HepG2 (cell line): ENCODE measurements around the gene SAE1. TPM values are rescaled to one million over a fixed set of nuclear protein-coding genes. Genes with fewer than 3 reads are reported as not detected.

Experiments used
- ADNP ChIP-seq: sonication (generic); formaldehyde crosslinking; IDR thresholded peaks from 2 replicates; pipeline ENCODE4 v1.4.0; 2020; ENCODE audit warnings: missing genetic modification reagents
- FOSL1 ChIP-seq: sonication (generic); formaldehyde crosslinking; IDR thresholded peaks from 2 replicates; pipeline ENCODE4 v1.9.0; 2021; ENCODE audit warnings: missing genetic modification reagents, borderline replicate concordance
- GABPA ChIP-seq, 2 experiments: IDR thresholded peaks; 2 replicates each; pipeline ENCODE4 v1.6.1; 2011 to 2016; ENCODE audit warnings: low read depth in 2 of 2, low read length in 1 of 2, missing biosample characterization in 1 of 2, missing genetic modification characterization in 1 of 2
- HMGXB4 ChIP-seq, 2 experiments: sonication (generic) in 1 of 2; formaldehyde crosslinking in 1 of 2; IDR thresholded peaks; 2 replicates each; pipeline versions ENCODE4 v1.4.0 to v1.6.1; 2018 to 2020; ENCODE audit warnings: missing genetic modification reagents in 2 of 2, borderline replicate concordance in 1 of 2, low read depth in 1 of 2, mild to moderate bottlenecking in 1 of 2, missing biosample characterization in 1 of 2
- HOXA5 ChIP-seq: sonication (generic); formaldehyde crosslinking; IDR thresholded peaks from 2 replicates; pipeline ENCODE4 v1.4.0; 2020; ENCODE audit warnings: missing genetic modification reagents
- IRF9 ChIP-seq: sonication (generic); formaldehyde crosslinking; IDR thresholded peaks from 2 replicates; pipeline ENCODE4 v1.8.0; 2022; ENCODE audit warnings: missing genetic modification reagents, mild to moderate bottlenecking, borderline replicate concordance
- RAD21 ChIP-seq: fragments of 450-650 bp; formaldehyde crosslinking; IDR thresholded peaks from 2 replicates; pipeline ENCODE4 v1.5.0; 2020; ENCODE audit warnings: mild to moderate bottlenecking
- STAG1 ChIP-seq: sonication (generic); formaldehyde crosslinking; IDR thresholded peaks from 2 replicates; pipeline ENCODE4 v1.4.0; 2020; ENCODE audit warnings: missing genetic modification reagents
- STAT5B ChIP-seq: sonication (generic); formaldehyde crosslinking; IDR thresholded peaks from 2 replicates; pipeline ENCODE4 v1.4.0; 2020; ENCODE audit warnings: missing genetic modification reagents
- ZMYM3 ChIP-seq: sonication (generic); formaldehyde crosslinking; IDR thresholded peaks from 2 replicates; pipeline ENCODE4 v1.5.1; 2020; ENCODE audit warnings: mild to moderate bottlenecking, missing genetic modification reagents
- ZNF264 ChIP-seq: sonication (generic); formaldehyde crosslinking; IDR thresholded peaks from 2 replicates; pipeline ENCODE4 v1.4.0; 2020; ENCODE audit warnings: missing genetic modification reagents
- ZNF3 ChIP-seq: IDR thresholded peaks from 2 replicates; pipeline ENCODE4 v1.7.0; 2017; ENCODE audit warnings: inconsistent platforms
- ZNF460 ChIP-seq: sonication (generic); formaldehyde crosslinking; IDR thresholded peaks from 2 replicates; pipeline ENCODE4 v1.5.1; 2020; ENCODE audit warnings: missing genetic modification reagents, mild to moderate bottlenecking, borderline replicate concordance
- ZNF598 ChIP-seq: sonication (generic); formaldehyde crosslinking; IDR thresholded peaks from 2 replicates; pipeline ENCODE4 v1.5.1; 2020; ENCODE audit warnings: mild to moderate bottlenecking, missing genetic modification reagents, borderline replicate concordance
- ZNF629 ChIP-seq: sonication (generic); formaldehyde crosslinking; conservative IDR thresholded peaks from 2 replicates; pipeline ENCODE4 v1.5.0; 2020; ENCODE audit warnings: missing genetic modification reagents
- ZNF788 ChIP-seq: sonication (generic); formaldehyde crosslinking; IDR thresholded peaks from 2 replicates; pipeline ENCODE4 v1.5.0; 2020; ENCODE audit warnings: mild to moderate bottlenecking, missing genetic modification reagents, borderline replicate concordance
- ZNF850 ChIP-seq: sonication (generic); formaldehyde crosslinking; conservative IDR thresholded peaks from 2 replicates; pipeline ENCODE4 v1.9.0; 2021; ENCODE audit warnings: mild to moderate bottlenecking, missing genetic modification reagents
- ZSCAN21 ChIP-seq: sonication (generic); formaldehyde crosslinking; IDR thresholded peaks from 2 replicates; pipeline ENCODE4 v1.8.0; 2022; ENCODE audit warnings: mild to moderate bottlenecking, missing genetic modification reagents, moderate library complexity, borderline replicate concordance
- polyA plus RNA-seq, 8 experiments: library from polyadenylated mRNA; depleted of rRNA in 3 of 8; stranded (reverse) in 7 of 8; unstranded in 1 of 8; fragments of >200 nt; fragmentation: Illumina TruSeq in 4 of 8; extraction: Trizol in 4 of 8; gene quantifications; 2 replicates each; pipeline versions ENCODE4 v1.2.1 to v1.2.3, GENCODE V29; 2011 to 2016; ENCODE audit warnings: low read depth in 4 of 8, missing spikeins in 1 of 8, mixed read lengths in 1 of 8; ENCODE audit not compliant: insufficient read depth in 1 of 8
- total RNA-seq, 5 experiments: library from RNA; depleted of rRNA; stranded (reverse); fragments of >200 nt; fragmentation: Illumina TruSeq; extraction: Trizol; gene quantifications; 2 replicates each; pipeline ENCODE4 v1.2.3, GENCODE V29; 2016; ENCODE audit warnings: low read depth in 1 of 5
- TF ChIP-seq, protein P1 (sequence below): sonication (generic); formaldehyde crosslinking; IDR thresholded peaks from 2 replicates; pipeline ENCODE4 v1.5.0; 2020; ENCODE audit warnings: mild to moderate bottlenecking, missing genetic modification reagents, moderate library complexity
- TF ChIP-seq, protein P2 (sequence below): sonication (generic); formaldehyde crosslinking; IDR thresholded peaks from 2 replicates; pipeline ENCODE4 v1.5.0; 2020; ENCODE audit warnings: mild to moderate bottlenecking, missing genetic modification reagents
- TF ChIP-seq, protein P3 (sequence below): sonication (generic); formaldehyde crosslinking; IDR thresholded peaks from 2 replicates; pipeline ENCODE4 v1.5.0; 2020; ENCODE audit warnings: mild to moderate bottlenecking, missing genetic modification reagents

The SAE1 gene
- total and polyA plus RNA-seq, 2 of the 13 experiments (the other 11 are each of a cell fraction or from before 2014, with no cell fraction given), result 87.6 to 197 TPM

DNA sequence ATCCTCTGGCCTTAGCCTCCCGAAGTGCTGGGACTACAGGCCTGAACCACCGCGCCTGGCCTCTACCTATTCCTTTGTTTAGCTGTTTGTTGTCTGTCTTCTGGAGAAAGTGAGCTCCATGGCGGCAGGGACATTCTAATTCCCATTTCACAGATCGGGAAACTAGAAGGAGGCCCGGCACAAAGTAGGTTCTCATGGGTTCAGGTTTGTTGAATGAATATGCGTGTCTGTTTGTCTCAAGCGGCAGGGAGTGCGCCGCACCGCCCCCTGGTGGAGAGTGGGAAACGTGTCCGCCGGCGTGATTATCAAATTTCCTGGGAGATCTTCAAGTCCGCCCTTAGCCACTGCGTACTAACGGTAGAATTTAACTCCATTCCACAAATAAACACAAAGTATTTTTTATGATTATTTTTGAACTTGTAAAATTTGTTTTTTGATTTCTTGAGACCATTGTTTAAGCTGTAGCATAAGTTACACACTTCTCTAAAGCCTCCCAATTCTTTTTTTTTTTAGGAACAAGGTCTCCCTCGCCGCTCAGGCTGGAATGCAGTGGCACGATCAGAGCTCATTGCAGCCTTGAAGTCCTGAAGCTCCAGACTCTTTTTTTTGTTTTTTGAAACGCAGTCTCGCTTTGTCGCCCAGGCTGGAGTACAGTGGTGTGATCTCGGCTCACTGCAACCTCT, 116.8 kb downstream of the SAE1 start (continued):
- TF ChIP-seq IRF9 (CRISPR knock-in tag) (0 out of 2 replicates have a peak, but pooled peaks have one; percentile 22), ZNF3 (CRISPR knock-in tag) (peak; percentile 100), ZNF598 (CRISPR knock-in tag) (0 out of 2 replicates have a peak, but pooled peaks have one; percentile 23), ZNF264 (no peak), RAD21 (peak; percentile 55), STAG1 (peak; percentile 62), ZMYM3 (CRISPR knock-in tag) (peak; percentile 99), ZNF629 (CRISPR knock-in tag) (0 out of 2 replicates have a peak, but pooled peaks have one; percentile 27), HOXA5 (peak; percentile 33; the same call in 1 of the 2 replicates), GABPA (IDR thresholded peaks at IDR 0.05; ENCODE audit: low read depth, low read length) (no peak), GABPA (CRISPR knock-in tag; IDR thresholded peaks at IDR 0.05; ENCODE audit: low read depth) (0 out of 2 replicates have a peak, but pooled peaks have one; percentile 15), STAT5B (CRISPR knock-in tag) (no peak), HMGXB4 (CRISPR knock-in tag; IDR thresholded peaks at IDR 0.05; ENCODE audit: borderline replicate concordance in 1 of 2, low read depth in 1 of 2) (peak; percentile 55 to 70), ZNF850 (CRISPR knock-in tag) (no peak), ZNF460 (CRISPR knock-in tag) (0 out of 2 replicates have a peak, but pooled peaks have one; percentile 14), FOSL1 (no peak), ADNP (CRISPR knock-in tag) (peak; percentile 82), ZSCAN21 (CRISPR knock-in tag) (no peak), ZNF788 (CRISPR knock-in tag) (peak; percentile 23; the same call in 1 of the 2 replicates)
- TF ChIP-seq, protein P1, sequence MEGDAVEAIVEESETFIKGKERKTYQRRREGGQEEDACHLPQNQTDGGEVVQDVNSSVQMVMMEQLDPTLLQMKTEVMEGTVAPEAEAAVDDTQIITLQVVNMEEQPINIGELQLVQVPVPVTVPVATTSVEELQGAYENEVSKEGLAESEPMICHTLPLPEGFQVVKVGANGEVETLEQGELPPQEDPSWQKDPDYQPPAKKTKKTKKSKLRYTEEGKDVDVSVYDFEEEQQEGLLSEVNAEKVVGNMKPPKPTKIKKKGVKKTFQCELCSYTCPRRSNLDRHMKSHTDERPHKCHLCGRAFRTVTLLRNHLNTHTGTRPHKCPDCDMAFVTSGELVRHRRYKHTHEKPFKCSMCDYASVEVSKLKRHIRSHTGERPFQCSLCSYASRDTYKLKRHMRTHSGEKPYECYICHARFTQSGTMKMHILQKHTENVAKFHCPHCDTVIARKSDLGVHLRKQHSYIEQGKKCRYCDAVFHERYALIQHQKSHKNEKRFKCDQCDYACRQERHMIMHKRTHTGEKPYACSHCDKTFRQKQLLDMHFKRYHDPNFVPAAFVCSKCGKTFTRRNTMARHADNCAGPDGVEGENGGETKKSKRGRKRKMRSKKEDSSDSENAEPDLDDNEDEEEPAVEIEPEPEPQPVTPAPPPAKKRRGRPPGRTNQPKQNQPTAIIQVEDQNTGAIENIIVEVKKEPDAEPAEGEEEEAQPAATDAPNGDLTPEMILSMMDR (CRISPR knock-in tag), result peak; percentile 79
- TF ChIP-seq, protein P2, sequence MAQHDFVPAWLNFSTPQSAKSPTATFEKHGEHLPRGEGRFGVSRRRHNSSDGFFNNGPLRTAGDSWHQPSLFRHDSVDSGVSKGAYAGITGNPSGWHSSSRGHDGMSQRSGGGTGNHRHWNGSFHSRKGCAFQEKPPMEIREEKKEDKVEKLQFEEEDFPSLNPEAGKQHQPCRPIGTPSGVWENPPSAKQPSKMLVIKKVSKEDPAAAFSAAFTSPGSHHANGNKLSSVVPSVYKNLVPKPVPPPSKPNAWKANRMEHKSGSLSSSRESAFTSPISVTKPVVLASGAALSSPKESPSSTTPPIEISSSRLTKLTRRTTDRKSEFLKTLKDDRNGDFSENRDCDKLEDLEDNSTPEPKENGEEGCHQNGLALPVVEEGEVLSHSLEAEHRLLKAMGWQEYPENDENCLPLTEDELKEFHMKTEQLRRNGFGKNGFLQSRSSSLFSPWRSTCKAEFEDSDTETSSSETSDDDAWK (CRISPR knock-in tag), result no peak
- TF ChIP-seq, protein P3, sequence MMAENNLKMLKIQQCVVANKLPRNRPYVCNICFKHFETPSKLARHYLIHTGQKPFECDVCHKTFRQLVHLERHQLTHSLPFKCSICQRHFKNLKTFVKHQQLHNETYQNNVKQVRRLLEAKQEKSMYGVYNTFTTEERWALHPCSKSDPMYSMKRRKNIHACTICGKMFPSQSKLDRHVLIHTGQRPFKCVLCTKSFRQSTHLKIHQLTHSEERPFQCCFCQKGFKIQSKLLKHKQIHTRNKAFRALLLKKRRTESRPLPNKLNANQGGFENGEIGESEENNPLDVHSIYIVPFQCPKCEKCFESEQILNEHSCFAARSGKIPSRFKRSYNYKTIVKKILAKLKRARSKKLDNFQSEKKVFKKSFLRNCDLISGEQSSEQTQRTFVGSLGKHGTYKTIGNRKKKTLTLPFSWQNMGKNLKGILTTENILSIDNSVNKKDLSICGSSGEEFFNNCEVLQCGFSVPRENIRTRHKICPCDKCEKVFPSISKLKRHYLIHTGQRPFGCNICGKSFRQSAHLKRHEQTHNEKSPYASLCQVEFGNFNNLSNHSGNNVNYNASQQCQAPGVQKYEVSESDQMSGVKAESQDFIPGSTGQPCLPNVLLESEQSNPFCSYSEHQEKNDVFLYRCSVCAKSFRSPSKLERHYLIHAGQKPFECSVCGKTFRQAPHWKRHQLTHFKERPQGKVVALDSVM, result peak; percentile 69
